ENCODE data around the gene TAF6L. TPM values are rescaled to one million over a fixed set of nuclear protein-coding genes. Genes with fewer than 3 reads are reported as not detected.

Gene TAF6L
- total and polyA plus RNA-seq, 3 donors from 2014 or later, result 13.6 to 32.0 (median 22.4) TPM

- Histone ChIP-seq H3K4me1 (no peaks in the 10 kb centered on the region), H3K27ac (no peak overlapping the region), H3K36me3 (ENCODE audit: low read depth, missing control alignments) (no peaks in the 10 kb centered on the region), H3K27me3 (no peaks in the 10 kb centered on the region), H3K9me3 (no peaks in the 10 kb centered on the region), H3K4me3 (no peak overlapping the region)
- no peak for DNase-seq
- 88 to 93% methylated on average over 2 of the region's 2 CpGs for whole genome bisulfite sequencing, 2 donors
- TF ChIP-seq POLR2A (IDR thresholded peaks at IDR 0.05) (no peak), CTCF (IDR thresholded peaks at IDR 0.05) (no peak)
- intact Hi-C loops (cut with DNase I; ENCODE audit: low total_unique reads), result no loop called here
Observed at GRCh38 chr11:62777389-62777788, 6.2 kb downstream of the TAF6L start.

- 93% methylated on average over 2 to 3 of the region's 3 CpGs for WGBS, 2 donors
- Histone ChIP-seq H3K4me1 (no peaks in the 10 kb centered on the region), H3K4me3 (no peak overlapping the region), H3K36me3 (ENCODE audit: low read depth, missing control alignments) (no peaks in the 10 kb centered on the region), H3K9me3 (no peaks in the 10 kb centered on the region), H3K27me3 (no peaks in the 10 kb centered on the region), H3K27ac (no peak overlapping the region)
- no peak for DNase-seq
- intact Hi-C loops (cut with DNase I; ENCODE audit: low total_unique reads), result no loop called here
- TF ChIP-seq POLR2A (IDR thresholded peaks at IDR 0.05) (no peak), CTCF (IDR thresholded peaks at IDR 0.05) (no peak)
Observed at GRCh38 chr11:62778441-62778840, 7.2 kb downstream of the TAF6L start.

- WGBS, 2 donors, result 93 to 96% methylated on average over 7 of the region's 7 CpGs
Observed at GRCh38 chr11:62782753-62783152, 11.6 kb downstream of the TAF6L start.

GRCh38 chr11:62786318-62787004, 15.3 kb downstream of the TAF6L start:
- 1 to 13% methylated on average over 2 to 29 of the region's 51 CpGs for WGBS, 2 donors
- peaks cover 19% of the 10 kb centered on the region for H3K4me1 ChIP-seq
- intact Hi-C loops (cut with DNase I; ENCODE audit: low total_unique reads), result loop anchor here (10.0 kb wide), 1 partner anchor 68 kb away; no protein-coding TSS in a partner anchor

More at GRCh38 chr11:62782753-62783152, 11.6 kb downstream of the TAF6L start:
- no peak overlapping the region for H3K4me3 ChIP-seq
- intact Hi-C loops (cut with DNase I; ENCODE audit: low total_unique reads), result loop anchor here (10.0 kb wide), 1 partner anchor 72 kb away; no protein-coding TSS in a partner anchor
- no peak for DNase-seq
- peaks cover 7% of the 10 kb centered on the region for H3K4me1 ChIP-seq
- no peaks in the 10 kb centered on the region for H3K27me3 ChIP-seq
- H3K36me3 ChIP-seq (ENCODE audit: low read depth, missing control alignments), result no peaks in the 10 kb centered on the region
- H3K9me3 ChIP-seq, result no peaks in the 10 kb centered on the region
- no peak overlapping the region for H3K27ac ChIP-seq
- TF ChIP-seq CTCF (IDR thresholded peaks at IDR 0.05) (no peak), POLR2A (IDR thresholded peaks at IDR 0.05) (no peak)

More at GRCh38 chr11:62786318-62787004, 15.3 kb downstream of the TAF6L start:
- TF ChIP-seq POLR2A (IDR thresholded peaks at IDR 0.05), result no peak
- TF ChIP-seq CTCF (IDR thresholded peaks at IDR 0.05), result peak; percentile 91 to 99 (median 98)
- Histone ChIP-seq H3K27me3 (no peaks in the 10 kb centered on the region), H3K9me3 (no peaks in the 10 kb centered on the region), H3K36me3 (ENCODE audit: low read depth, missing control alignments) (no peaks in the 10 kb centered on the region), H3K4me3 (peak overlapping the region; percentile 80 to 98), H3K27ac (peak overlapping the region; percentile 77 to 97)
- peak; percentile 93 for DNase-seq

Data from testis (tissue), 3 donors.